ENCODE data around the gene RCBTB2. TPM values are rescaled to one million over a fixed set of nuclear protein-coding genes. Genes with fewer than 3 reads are reported as not detected.

The RCBTB2 gene
- total RNA-seq, 1 experiment from 2014 or later, result 1.1 TPM

DNA sequence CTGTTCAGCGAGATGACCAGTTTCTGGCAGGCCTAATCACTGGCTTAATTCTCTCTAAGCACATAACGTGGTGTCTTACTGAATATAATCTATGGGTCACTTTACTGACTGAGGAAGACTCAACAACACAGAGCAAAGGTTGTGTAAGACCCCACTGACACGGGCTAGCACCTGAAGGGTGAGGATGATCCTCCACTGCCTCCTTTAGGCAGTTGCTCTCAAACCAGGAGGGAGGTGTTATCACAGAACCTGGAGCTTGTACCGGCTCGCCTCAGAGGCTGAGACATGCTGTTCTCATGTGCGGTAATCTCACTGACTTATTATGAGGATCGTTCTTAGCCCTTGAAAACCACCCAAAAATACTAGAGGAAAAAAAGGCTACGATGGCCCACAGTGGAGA is 28.3 kb downstream of the RCBTB2 start:
- Mint-ChIP-seq H3K27me3 (ENCODE audit: insufficient read depth, unreplicated experiment) (no peaks in the 10 kb centered on the region), H3K4me3 (ENCODE audit: unreplicated experiment) (no peak overlapping the region), H3K4me1 (ENCODE audit: low read depth, unreplicated experiment) (no peaks in the 10 kb centered on the region), H3K36me3 (ENCODE audit: insufficient read depth, unreplicated experiment) (no peaks in the 10 kb centered on the region), H3K9me3 (ENCODE audit: unreplicated experiment) (no peaks in the 10 kb centered on the region), H3K27ac (ENCODE audit: unreplicated experiment) (no peak overlapping the region)
- H3K27me3 ChIP-seq (replicated peaks; ENCODE audit: control insufficient read depth, insufficient read depth, low read length), result no peaks in the 10 kb centered on the region
- intact Hi-C loops (cut with micrococcal nuclease; ENCODE audit: unreplicated experiment), result no loop called here
- H3K9me3 ChIP-seq, result no peaks in the 10 kb centered on the region
- POLR2A ChIA-PET, result no interaction called here
- TF ChIP-seq, protein P1, sequence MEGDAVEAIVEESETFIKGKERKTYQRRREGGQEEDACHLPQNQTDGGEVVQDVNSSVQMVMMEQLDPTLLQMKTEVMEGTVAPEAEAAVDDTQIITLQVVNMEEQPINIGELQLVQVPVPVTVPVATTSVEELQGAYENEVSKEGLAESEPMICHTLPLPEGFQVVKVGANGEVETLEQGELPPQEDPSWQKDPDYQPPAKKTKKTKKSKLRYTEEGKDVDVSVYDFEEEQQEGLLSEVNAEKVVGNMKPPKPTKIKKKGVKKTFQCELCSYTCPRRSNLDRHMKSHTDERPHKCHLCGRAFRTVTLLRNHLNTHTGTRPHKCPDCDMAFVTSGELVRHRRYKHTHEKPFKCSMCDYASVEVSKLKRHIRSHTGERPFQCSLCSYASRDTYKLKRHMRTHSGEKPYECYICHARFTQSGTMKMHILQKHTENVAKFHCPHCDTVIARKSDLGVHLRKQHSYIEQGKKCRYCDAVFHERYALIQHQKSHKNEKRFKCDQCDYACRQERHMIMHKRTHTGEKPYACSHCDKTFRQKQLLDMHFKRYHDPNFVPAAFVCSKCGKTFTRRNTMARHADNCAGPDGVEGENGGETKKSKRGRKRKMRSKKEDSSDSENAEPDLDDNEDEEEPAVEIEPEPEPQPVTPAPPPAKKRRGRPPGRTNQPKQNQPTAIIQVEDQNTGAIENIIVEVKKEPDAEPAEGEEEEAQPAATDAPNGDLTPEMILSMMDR (IDR thresholded peaks at IDR 0.05; ENCODE audit: insufficient read depth in 1 of 2, low read depth in 1 of 2, low read length in 1 of 2, severe bottlenecking in 1 of 2, unreplicated experiment in 1 of 2), result no peak
- H3K4me1 ChIP-seq, result no peaks in the 10 kb centered on the region
- CTCF ChIA-PET, result interaction anchor here (0.6 kb wide), 1 partner anchor 11 kb away, joined by 4 read pairs; no protein-coding TSS in a partner anchor
- no peaks in the 10 kb centered on the region for H3K36me3 ChIP-seq (ENCODE audit: control insufficient read depth, insufficient read depth, low read length)
- no peak overlapping the region for H3K4me3 ChIP-seq (ENCODE audit: low read depth, low read length)
- BruUV-seq (replicated peaks), result no TSS peak
- DNase-seq, result no peak

DNA sequence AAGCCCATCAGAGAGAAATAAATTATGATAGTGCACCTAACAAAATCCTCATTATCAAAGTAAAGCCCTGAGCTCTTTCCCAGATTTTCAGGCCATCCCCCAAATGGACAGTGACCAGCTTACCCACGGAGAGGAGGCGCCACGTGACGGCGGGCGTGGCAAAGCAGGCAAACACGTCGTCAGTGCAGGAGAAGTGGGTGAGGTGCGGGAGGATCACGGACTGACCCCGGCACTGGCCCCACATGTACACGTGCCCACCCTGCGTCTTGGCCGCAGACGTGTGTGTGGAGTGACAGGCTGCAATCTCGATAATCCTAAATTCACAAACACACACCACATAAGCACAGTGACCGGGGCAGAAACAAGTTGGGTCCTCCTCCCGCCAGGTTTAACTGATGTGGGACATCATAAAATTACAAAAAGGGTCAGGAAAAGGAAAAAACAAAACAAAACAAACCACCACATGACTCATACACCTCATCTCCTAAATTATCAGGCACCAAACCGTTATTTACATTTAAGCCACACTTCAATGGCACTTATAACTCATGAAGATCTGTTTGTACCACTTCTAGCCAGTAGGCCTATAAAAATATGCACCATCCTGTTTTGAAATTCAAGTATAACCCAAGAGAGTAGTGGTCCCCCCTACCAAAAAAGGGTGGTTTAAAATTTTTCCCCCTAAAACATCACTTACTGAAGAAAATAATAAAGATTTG is 30.1 kb downstream of the RCBTB2 start:
- H3K4me1 Mint-ChIP-seq (ENCODE audit: low read depth, unreplicated experiment), result no peaks in the 10 kb centered on the region
- POLR2A ChIA-PET, result interaction anchor here (0.7 kb wide), 1 partner anchor 50 kb away, joined by 6 read pairs; no protein-coding TSS in a partner anchor
- no TSS peak for BruUV-seq (replicated peaks)
- TF ChIP-seq, protein P1 (IDR thresholded peaks at IDR 0.05; ENCODE audit: insufficient read depth in 1 of 2, low read depth in 1 of 2, low read length in 1 of 2, severe bottlenecking in 1 of 2, unreplicated experiment in 1 of 2), result no peak
- CTCF ChIA-PET, result no interaction called here
- no peaks in the 10 kb centered on the region for H3K36me3 ChIP-seq (ENCODE audit: control insufficient read depth, insufficient read depth, low read length)
- no peaks in the 10 kb centered on the region for H3K27me3 ChIP-seq (replicated peaks; ENCODE audit: control insufficient read depth, insufficient read depth, low read length)
- H3K4me1 ChIP-seq, result no peaks in the 10 kb centered on the region
- no peaks in the 10 kb centered on the region for H3K9me3 ChIP-seq
- no peaks in the 10 kb centered on the region for H3K9me3 Mint-ChIP-seq (ENCODE audit: unreplicated experiment)
- intact Hi-C loops (cut with micrococcal nuclease; ENCODE audit: unreplicated experiment), result no loop called here
- H3K36me3 Mint-ChIP-seq (ENCODE audit: insufficient read depth, unreplicated experiment), result no peaks in the 10 kb centered on the region
- H3K4me3 Mint-ChIP-seq (ENCODE audit: unreplicated experiment), result no peak overlapping the region
- DNase-seq, result no peak
- H3K4me3 ChIP-seq (ENCODE audit: low read depth, low read length), result no peak overlapping the region
- H3K27me3 Mint-ChIP-seq (ENCODE audit: insufficient read depth, unreplicated experiment), result no peaks in the 10 kb centered on the region
- H3K27ac Mint-ChIP-seq (ENCODE audit: unreplicated experiment), result no peak overlapping the region

DNA sequence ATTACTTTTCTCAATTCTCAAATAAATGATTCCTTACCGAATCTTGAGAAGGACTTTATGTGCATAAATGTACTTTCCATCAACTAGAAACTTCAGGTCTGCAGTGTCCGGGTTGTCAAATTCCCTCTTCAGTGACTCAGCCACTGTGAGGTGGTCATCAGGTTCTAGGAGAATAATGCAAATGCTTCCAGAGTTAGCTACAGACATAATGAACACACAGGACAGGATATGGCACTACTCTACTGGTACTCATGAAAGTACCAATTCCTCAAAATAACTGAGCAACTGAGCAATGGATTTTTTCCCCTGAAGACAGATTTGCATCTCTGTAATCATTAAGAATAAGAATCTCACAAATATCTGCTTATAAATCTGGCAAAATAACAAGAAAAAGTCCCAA is 31.2 kb downstream of the RCBTB2 start:
- Mint-ChIP-seq H3K4me3 (ENCODE audit: unreplicated experiment) (no peak overlapping the region), H3K27me3 (ENCODE audit: insufficient read depth, unreplicated experiment) (no peaks in the 10 kb centered on the region), H3K36me3 (ENCODE audit: insufficient read depth, unreplicated experiment) (no peaks in the 10 kb centered on the region), H3K27ac (ENCODE audit: unreplicated experiment) (no peak overlapping the region), H3K4me1 (ENCODE audit: low read depth, unreplicated experiment) (no peaks in the 10 kb centered on the region), H3K9me3 (ENCODE audit: unreplicated experiment) (no peaks in the 10 kb centered on the region)
- DNase-seq, result no peak
- Histone ChIP-seq H3K36me3 (ENCODE audit: control insufficient read depth, insufficient read depth, low read length) (no peaks in the 10 kb centered on the region), H3K4me1 (no peaks in the 10 kb centered on the region), H3K4me3 (ENCODE audit: low read depth, low read length) (no peak overlapping the region), H3K9me3 (no peaks in the 10 kb centered on the region), H3K27me3 (replicated peaks; ENCODE audit: control insufficient read depth, insufficient read depth, low read length) (no peaks in the 10 kb centered on the region)
- TF ChIP-seq, protein P1 (IDR thresholded peaks at IDR 0.05; ENCODE audit: insufficient read depth in 1 of 2, low read depth in 1 of 2, low read length in 1 of 2, severe bottlenecking in 1 of 2, unreplicated experiment in 1 of 2), result no peak
- intact Hi-C loops (cut with micrococcal nuclease; ENCODE audit: unreplicated experiment), result no loop called here
- no TSS peak for BruUV-seq (replicated peaks)
- POLR2A ChIA-PET, result no interaction called here
- CTCF ChIA-PET, result no interaction called here

Data from Caco-2 (cell line).